Activated T-cell treated with anti-CD3 and anti-CD28 coated beads for 48 hours (primary cell): ENCODE data around the gene FTCD.

ENCODE experiments used
- DNase-seq: peaks from one replicate; pipeline ENCODE4 v3.0.0-alpha.2; 2020; ENCODE audit warnings: low read depth

Gene FTCD

DNA sequence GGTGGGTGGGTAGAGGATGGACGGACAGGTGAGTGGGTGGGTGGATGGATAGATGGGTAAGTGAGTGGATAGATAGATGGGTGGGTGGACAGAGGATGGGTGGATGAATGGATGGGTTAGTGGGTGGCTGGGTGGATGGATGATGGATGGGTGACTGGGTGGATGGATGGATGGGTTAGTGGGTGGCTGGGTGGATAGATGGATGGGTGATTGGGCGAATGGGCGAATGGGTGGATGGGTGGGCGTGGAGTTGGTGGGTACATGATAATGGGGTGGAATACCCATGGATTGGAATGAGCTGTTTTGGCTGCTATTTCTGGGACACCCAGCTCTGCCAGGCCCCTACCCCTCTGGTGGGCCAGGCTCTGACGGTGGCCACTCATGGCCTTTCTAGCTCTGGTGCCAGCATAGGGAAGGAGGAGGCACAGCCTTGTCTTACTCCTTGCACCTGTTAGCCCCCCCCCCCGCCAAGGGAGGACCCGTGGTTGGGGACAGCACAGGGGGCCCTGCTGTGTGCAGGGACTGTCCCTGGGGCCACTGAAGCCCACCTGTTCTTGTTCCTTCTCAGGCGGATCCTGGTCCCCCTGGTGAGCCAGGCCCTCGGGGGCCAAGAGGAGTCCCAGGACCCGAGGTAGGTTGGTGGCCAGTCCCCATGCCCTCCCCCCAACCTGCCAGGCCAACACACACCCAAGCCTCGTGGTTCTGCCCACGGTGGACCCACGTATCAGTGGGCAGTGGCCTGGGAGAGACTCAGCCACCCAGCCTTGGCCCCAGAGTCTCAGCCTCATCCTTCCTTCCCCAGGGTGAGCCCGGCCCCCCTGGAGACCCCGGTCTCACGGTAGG is 31.1 kb downstream of the FTCD start:
- DNase-seq, result no peak

DNA sequence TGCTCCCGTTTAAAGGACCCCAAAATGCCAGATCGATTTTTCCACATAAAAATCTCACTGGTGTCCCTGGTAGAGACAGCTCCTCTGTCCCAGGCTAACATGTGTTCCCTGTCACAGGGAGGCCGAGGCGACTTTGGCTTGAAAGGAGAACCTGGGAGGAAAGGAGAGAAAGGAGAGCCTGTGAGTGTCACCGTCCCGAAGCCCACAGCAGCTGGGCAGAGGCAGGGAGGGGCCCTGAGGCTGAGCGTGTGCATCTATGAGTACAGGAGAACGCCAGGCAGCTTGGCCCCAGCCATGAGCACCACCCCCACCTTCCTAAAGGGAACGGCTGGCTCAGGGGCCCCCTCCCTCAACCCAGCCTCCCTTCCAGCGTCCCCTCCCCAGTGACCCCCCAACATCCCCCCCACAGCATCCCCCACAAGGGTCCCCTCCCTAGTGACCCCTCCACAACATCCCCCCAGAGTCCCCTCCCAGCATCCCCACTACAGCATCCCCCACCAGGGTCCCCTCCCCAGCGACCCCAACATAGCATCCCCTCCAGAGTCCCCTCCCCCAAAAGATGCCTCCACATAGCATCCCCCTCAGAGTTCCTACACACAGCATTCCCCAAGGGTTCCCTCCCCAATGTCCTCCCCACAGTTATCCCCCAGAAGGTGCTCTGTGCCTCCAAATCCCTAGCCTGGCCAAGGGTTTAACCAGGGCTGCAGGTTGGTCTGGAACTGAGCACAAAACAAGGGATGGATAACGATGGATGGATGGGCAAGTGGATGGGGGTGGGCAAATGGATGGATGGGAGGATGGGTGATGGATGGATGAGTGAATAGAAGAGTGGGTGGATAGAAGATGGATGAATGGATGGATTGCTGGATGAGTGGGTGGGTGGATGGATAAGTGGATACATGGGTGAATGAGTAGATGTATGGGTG is 32.4 kb downstream of the FTCD start:
- DNase-seq, result no peak

DNA sequence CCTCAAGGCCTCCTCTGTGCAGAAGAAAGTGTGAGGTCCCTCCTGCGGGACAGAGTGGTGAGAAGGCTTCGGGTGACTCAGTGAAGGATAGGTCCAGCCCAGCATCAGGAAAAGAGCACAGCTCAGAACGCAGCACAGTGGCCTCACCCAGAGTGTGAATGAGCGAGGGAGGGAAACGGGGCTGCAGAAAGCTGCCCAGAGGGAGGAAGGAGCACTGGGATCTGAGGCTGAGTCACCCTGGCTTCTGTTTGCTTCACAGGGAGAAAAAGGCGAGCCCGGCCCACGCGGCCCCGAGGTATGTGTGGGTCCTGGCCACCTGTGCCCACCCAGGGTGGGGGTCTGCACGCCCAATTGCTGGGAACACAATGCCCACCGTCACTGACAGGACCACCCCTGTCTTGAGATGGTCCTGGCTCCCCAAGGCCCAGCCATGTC is 33.1 kb downstream of the FTCD start:
- DNase-seq, result no peak

DNA sequence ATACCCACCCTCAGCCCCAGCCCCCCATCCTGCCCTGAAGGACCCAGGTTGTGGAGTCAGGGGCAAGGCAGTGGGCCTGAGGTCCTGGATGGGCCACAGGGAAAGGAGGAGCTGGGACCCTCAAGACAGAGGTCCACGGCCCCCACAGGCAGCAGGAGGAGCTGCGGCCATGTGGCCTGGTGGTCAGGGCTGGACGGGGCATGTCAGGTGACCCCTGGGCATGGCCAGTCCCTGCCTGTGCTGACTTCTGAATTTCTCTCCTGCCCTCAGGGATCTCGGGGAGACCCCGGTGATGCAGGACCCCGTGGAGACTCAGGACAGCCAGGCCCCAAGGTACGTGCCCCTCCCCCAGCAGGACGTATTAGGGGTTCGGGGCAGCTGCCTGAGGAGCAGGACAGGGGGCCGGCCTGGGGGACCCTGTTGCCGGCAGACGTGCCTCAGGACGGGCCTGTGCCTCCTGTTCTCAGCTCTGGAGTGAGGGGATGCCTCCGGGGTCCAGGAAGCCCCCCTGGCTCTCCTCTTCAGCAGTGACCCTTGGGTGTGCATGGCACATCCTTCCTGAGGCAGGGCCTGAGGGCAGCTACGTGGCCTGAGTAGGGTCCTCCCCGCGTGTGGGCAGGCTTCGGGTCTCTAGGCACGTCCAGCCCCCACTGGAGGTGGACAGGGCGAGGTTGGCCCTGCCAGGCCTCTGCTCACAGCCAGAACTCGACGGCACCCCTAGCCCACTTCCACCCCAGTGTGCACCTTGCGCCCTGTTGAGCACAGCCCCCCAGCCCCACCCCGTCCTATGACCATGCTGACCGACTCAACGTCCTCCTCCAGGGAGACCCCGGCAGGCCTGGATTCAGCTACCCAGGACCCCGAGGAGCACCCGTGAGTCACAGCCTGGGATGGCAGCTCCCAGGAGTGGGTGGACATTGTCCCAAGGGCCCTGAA is 33.8 kb downstream of the FTCD start:
- DNase-seq, result no peak

DNA sequence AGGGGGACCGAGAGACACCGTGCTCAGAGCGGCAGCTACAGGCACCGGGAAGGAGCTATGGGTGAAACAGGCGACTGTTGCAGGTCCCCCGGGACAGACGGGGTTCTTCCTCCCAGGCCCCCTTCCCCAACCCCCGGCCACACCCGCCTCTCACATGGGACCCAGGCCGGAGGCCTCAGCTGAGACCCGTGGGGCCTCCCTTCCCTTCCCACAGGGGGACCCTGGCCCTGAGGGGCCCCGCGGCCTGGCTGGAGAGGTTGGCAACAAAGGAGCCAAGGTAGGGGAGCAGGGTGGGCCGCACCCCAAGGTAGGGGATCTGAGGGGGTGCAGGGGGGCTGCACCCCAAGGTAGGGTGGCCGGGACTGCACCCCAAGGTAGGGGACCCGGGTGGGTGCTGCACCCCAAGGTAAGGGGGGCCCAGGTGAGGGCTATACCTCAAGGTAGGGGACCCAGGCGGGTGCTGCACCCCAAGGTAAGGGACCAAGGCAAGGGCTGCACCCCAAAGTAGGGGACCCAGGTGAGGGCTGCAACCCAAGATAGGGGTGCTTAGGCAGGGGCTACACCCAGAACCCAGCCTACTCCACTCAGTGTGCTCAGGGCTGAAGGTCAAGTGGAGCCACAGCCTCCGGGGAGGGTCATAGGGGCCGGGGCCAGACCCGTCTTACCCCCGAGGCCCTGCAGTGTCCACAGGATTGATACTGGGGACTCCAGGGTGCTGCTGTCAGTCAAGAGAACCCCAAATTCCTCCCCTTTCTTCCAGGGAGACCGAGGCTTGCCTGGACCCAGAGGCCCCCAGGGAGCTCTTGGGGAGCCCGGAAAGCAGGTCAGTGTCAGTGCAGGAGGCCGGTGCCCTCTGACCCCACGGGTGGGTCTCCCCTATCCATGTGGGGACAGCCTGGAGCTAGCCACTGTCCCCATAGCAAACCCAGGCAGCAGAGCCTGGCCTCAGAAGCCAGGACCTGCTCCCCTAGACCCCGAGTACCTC is 34.8 kb downstream of the FTCD start:
- DNase-seq, result no peak

DNA sequence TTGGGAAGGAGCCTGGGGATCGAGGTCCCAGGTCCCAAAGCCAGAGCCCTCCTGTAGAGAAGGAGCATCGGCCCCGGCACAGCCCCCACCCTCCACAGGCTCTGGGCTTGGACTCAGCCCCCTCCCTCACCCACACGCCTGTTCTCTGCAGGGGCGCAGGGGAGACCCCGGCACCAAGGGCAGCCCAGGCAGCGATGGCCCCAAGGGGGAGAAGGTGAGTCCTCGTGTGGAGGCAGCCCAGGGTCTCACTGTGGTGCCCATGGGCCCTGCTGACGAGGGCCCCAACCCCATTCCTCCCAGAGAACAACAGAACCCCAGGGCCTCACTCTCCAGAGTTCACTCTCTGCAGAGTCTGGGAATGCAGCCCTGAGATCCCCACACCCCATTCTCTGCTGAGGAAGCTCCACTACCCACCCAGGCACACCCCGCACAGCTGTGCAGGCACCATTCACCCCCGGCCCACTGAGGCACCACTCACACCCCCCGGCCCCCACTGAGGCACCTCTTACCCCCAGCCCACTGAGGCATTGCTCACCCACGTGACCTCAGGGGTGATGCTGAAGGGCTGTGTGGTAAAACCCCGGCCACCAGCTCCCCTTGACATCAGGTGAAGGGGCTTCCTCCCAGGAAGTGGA is 35.6 kb downstream of the FTCD start:
- no peak for DNase-seq

DNA sequence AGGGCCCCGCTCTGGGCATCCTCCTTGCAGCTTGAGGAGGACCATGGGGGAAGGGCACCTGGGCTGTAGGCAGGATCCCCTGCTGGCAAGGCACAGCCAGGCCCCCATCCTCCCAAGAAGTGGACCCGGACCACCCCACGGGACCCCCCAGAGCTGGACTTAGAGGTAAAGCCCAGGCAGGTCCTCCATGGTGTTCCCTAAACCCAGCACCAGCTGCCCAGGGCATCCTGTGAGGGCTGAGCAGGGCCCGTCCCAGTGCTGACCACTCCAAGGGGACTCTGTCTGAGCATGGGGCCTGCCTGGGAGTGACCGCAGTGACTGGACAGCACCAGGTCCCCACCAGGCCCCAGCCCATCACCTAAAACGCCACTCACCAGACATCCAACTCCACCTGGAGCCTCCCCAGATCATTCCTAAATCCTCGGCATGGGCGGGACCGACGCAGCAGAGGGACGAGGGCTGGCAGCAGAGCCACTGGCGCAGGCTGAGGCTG is 36.2 kb downstream of the FTCD start:
- no peak for DNase-seq

DNA sequence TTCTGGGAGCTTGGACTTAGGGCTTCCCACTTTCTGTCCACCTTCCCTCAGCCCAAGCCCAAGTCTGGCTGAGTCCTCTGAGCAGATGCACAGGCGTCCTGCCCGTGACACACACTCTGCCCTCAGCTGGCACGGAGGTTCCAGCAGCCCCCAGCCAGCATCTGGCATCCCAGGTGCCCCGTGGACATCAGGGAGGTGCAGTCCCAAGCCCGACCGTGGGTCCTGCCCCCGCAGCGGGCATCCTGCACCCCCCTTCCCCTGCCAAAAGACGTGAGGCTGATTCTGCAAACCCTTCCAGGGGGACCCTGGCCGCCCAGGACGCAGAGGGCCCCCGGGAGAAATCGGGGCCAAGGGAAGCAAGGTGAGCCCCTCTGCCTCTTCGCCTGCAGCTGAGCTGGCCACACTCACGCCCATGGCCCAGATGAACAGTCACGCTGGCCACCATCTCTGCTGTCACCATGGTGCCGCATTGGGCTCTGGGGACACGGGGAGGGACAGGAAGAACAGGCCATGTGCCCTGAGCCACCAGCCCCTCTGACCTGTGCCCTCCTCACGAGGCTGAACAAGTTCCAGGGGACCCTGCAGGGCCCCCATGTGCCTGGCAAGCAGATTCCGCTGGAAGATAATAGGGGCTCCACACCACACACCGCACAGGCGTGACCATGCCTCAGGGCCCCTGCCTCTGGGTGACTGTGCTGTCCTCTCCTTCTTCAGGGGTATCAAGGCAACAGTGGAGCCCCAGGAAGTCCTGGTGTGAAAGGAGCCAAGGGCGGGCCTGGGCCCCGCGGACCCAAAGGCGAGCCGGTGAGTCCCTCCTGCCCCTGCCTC is 36.8 kb downstream of the FTCD start:
- DNase-seq, result no peak

DNA sequence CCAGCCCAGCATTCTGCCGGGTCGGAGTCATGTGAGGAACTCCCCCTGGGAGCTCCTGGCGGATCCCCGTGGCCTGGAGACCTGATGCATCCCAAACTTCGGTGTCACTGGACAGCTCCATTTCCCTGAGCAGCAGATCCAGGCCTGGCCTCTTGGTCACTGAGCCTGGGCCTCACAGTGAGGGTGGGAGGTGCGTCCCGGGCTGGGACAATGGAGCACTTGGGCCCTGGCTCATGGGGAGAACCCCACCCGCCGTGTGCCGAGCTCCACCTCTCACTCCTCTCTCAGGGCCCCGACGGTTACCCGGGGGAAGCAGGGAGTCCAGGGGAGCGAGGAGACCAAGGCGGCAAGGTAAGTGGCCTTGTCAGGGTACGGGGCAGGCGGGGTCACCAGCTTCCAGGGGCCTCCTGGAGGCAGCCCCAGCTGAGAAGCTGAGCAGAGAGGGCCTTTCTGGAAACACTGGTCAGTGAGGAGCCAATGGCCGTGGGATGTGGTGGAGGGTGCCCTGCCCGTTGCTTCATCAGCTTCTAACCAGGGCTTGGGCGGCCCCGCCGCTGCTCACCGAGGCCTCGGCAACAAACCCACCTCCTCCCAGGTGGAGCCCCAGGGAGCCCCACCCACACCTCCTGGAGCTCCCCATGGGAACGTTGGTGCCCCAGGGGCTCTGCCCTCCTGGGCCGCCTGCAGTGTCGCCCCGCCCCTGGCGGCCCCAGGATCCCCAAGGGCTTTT is 37.6 kb downstream of the FTCD start:
- no peak for DNase-seq

DNA sequence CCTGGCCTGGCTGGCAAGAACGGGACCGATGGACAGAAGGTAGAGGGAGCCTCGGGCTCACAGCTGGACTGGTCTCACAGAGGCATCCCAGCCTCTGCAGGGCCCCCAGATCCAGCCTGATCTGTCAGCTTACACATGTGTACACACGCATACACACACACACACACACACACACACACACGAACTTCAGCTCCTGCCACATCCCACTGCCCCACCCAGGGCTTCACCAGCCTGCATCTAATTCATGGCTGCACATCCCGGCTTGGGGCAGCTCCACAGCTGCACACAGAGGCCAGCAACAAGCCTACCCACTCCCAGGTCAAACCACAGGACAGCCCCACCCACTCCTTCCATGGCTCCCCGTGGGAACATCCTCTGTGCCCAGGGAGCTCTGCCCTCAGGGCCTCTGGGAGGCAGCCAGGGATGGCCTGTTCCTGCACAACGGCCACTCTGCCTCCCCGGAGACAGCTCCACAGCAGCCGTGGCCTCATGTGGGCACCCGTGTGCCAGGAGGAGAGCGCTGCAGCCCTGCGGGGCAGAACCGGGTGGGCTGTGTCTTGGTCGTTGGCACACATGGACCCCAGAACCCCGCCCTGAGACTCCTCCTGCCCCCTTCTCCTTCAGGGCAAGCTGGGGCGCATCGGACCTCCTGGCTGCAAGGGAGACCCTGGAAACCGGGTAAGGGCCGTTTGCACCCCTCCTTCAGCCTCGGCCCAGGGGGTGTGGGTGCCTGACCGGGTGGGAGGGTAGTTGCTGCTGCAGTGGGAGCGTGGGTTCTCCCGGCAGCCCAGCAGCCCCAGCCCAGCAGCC is 38.4 kb downstream of the FTCD start:
- no peak for DNase-seq

DNA sequence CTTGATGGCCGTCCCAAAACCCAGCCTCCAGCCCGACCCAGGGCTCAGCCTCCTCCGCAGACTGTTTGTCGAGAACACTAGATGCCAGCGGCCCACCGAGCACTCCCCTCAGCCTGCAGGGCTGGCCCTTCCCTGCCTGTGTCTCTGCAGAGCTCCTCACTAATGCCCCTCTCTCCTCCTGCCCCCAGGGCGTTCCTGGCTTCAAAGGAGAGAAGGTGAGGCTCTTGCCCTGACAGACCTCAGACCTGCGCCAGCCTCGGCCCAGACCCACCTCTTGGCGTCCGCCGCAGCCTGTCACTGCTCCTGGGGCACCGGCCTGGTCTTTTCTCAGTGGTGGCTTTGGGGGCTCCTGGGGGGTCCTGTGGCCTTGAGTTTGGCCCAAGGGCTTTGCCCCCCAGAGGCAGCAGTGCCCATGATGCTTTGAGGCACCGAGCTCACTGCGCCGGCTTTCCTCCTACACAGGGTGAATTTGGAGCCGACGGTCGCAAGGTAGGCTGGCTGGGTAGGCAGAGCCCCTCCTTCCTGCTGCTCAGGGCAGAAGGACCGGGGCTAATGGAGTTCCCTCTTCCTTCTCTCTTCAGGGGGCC is 39.1 kb downstream of the FTCD start:
- DNase-seq, result no peak

DNA sequence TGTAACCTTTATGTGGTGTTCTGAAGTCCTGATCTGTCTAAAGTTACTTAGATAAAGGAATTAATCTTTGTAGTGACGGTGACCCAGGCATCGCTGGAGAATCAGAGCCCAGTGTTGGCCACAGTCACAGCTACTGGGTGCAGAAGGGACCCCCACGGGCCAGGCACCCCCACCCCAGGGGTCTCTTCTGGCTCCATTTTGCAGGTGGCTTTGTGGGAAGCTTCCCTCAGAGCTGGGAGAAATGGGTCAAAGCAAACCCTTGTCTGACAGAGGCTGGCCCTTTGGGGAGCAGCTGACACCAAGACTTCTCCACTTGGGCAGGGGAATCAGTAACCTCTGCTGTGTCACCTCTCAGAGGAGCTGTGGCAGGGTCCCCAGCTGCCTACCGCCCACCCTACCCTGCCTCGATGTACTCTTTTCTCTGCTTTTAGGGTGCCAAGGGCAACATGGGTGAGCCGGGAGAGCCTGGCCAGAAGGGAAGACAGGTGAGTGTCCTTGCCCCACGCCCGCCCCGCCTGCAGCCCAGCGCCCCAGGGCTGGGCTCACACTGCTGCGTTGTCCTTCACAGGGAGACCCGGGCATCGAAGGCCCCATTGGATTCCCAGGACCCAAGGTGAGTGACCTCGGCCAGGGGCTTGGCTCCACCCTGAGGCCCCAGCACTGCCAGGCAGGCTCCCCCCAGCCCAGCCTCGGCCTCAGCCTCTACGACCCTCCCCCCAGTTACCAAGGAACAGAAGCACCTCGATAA is 39.8 kb downstream of the FTCD start:
- DNase-seq, result no peak

DNA sequence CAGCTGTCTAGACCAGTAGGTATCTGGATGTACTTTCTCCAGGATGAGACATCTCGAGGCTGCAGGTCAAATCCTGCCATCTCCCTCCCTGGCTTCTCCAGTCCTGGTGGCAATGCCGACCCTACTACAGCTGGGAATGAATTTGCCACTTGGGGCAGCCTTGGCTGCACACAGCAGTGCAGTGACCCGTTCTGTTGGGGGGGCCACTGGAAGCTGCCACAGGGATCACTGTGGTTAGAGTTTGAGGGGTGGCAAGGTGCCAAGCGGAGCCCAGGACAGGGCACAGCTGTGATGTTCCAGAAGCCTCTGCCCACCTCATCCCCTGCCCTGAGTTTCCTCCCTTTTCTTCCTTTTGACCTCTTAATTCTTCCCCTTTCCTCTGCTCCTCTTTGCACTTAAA is 40.4 kb downstream of the FTCD start:
- no peak for DNase-seq

DNA sequence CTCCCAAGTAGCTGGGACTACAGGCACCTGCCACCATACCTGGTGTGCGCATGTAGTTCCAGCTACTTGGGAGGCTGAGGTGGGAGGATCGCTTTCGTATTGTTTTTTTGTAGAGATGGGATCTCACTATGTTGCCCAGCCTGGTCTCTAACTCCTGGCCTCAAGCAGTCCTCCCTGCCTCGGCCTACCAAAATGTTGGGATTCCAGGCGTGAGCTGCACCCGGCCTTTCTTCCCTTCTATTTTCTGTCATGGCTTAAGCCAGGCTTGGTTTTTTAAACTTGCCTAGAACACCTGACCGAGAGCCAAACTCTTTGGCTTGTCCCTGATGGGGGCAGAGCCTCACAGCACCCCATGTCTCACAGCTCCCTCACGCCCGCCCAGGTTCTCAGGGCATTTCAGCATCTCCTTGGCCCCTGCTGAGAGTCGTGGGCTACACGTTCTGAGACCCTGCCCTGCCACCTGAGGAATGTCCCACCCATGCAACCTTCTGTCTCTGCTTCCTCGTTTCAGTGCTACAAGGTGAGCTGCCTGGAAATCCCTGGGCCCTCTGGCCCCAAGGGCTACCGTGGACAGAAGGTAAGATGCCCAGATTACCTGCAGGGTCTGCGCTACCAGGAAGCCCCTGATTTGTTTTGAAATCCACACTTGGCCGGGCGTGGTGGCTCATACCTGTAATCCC is 41.7 kb downstream of the FTCD start:
- DNase-seq, result no peak

DNA sequence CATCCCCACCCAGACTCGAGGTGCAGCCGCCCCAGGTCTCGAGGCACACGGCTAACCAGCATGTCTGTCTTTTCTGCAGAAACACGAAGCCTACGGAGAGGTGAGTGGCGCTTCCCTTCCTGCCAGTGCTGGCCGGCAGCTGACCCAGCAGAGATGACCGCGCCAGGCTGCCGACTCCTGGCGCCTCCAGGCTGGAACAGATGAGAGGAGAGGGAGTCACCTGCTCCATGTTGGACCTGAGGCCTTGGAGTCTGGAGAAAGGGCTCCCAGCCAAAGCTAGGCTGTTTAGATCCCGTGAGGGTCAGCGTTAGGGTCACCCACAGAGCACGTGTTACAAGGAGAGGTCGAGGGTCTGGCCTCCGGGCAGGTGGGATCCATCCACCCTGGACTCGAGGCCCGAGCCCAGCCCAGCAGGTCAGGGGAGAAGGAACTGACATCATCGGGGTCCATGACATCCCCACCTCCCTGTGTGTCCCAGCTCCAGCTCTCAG is 42.6 kb downstream of the FTCD start:
- DNase-seq, result no peak
